GM12891 (cell line): ENCODE results near the gene LHX2.

ENCODE experiments used
- DNase-seq: peaks from one replicate; pipeline ENCODE4 v3.0.0; 2011; ENCODE audit warnings: low spot score; ENCODE audit not compliant: insufficient read length
- FAIRE-seq: peaks from 2 replicates; lab custom pipeline; 2011; peaks lifted over from hg19 to GRCh38; lab: Jason Lieb, UNC
- PAX5 ChIP-seq: IDR thresholded peaks from 2 replicates; pipeline ENCODE4 v1.6.1; 2011; ENCODE audit warnings: low read length, moderate library complexity, mild to moderate bottlenecking; ENCODE audit not compliant: insufficient read depth, severe bottlenecking
- POLR2A ChIP-seq: IDR thresholded peaks from 2 replicates; pipeline ENCODE4 v1.6.1; 2011; ENCODE audit warnings: low read depth, low read length, control low read depth
- POLR2AphosphoS5 ChIP-seq: IDR thresholded peaks from 2 replicates; pipeline ENCODE4 v1.6.1; 2011; ENCODE audit warnings: low read depth, low read length, control low read depth
- POU2F2 ChIP-seq: IDR thresholded peaks from 2 replicates; pipeline ENCODE4 v1.6.1; 2011; ENCODE audit warnings: low read depth, mild to moderate bottlenecking, control low read depth, low read length, moderate library complexity
- SPI1 ChIP-seq: IDR thresholded peaks from 2 replicates; pipeline ENCODE4 v1.6.1; 2011; ENCODE audit warnings: low read depth, low read length, control low read depth
- TAF1 ChIP-seq: IDR thresholded peaks from 2 replicates; pipeline ENCODE4 v1.6.1; 2011; ENCODE audit warnings: low read depth, low read length, control low read depth

The LHX2 gene

GRCh38 chr9:124079176-124079925 lies 67.8 kb downstream of the LHX2 start:
- DNase-seq (no peak), FAIRE-seq (no peak)
- no peak for TF ChIP-seq TAF1
- no peak for TF ChIP-seq POLR2AphosphoS5
- no peak for TF ChIP-seq SPI1
- no peak for TF ChIP-seq POLR2A
- TF ChIP-seq POU2F2 = no peak
- TF ChIP-seq PAX5 = no peak

- DNase-seq (no peak), FAIRE-seq (no peak)
These were observed 71.1 kb downstream of the LHX2 start for GRCh38 chr9:124082622-124083021.

More at GRCh38 chr9:124082622-124083021, 71.1 kb downstream of the LHX2 start:
- TF ChIP-seq SPI1 (no peak), POU2F2 (no peak), POLR2AphosphoS5 (no peak), TAF1 (no peak), PAX5 (no peak), POLR2A (no peak)
